ENCODE data around the gene NR1H4. TPM values are rescaled to one million over a fixed set of nuclear protein-coding genes. Genes with fewer than 3 reads are reported as not detected.

NR1H4 gene
- total and polyA plus RNA-seq, 2 of the 8 experiments (the other 6 are each of a cell fraction or from before 2014, with no cell fraction given) = not detected

DNA sequence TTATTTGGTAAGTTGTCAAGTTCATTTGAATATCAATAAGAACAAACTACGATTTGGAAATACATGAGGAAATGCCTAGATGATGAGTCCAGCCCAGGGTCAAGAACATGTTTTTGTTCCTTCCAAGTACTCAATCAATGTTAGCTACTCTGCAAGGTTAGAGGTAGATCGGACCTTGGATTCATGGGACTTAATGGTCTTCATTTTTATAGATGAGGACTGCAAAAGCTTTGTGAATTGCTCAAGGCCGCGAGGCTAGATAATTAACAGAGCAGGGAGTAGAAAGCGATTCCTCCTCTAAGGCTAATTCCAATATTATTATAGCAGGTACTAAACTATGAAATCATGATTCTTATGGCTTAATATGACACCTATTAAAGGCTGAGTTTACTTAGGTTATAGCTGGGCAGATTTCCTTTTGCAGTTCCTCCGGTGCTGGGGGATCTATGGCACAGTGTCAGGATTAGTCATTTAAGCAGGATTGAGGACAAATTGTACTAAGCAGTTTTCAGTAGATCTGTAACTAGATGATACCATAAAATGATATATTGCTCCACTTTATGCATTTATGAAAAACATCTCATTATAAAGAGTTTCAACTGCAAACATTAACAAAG lies 19.8 kb downstream of the NR1H4 start (continued):
- no peak for TF ChIP-seq TEAD4 (IDR thresholded peaks at IDR 0.05; ENCODE audit: low read depth, low read length)
- TF ChIP-seq EP300 (IDR thresholded peaks at IDR 0.05; ENCODE audit: borderline replicate concordance in 1 of 2, low read depth in 2 of 2, low read length in 2 of 2) = no peak
- no peak for TF ChIP-seq SIRT6 (IDR thresholded peaks at IDR 0.05; ENCODE audit: low read length)
- TF ChIP-seq RXRA (IDR thresholded peaks at IDR 0.05; ENCODE audit: insufficient read depth, low read depth, low read length) = no peak
- TF ChIP-seq HDAC2 (IDR thresholded peaks at IDR 0.05; ENCODE audit: borderline replicate concordance in 1 of 2, low read depth in 2 of 2, low read length in 2 of 2) = no peak
- TF ChIP-seq, protein P1, sequence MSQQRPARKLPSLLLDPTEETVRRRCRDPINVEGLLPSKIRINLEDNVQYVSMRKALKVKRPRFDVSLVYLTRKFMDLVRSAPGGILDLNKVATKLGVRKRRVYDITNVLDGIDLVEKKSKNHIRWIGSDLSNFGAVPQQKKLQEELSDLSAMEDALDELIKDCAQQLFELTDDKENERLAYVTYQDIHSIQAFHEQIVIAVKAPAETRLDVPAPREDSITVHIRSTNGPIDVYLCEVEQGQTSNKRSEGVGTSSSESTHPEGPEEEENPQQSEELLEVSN (IDR thresholded peaks at IDR 0.05) = no peak
- no peak for TF ChIP-seq SP4 (IDR thresholded peaks at IDR 0.05; ENCODE audit: low read length)
- TF ChIP-seq POU5F1 (IDR thresholded peaks at IDR 0.05; ENCODE audit: low read depth, low read length) = no peak
- no peak for TF ChIP-seq SP1 (IDR thresholded peaks at IDR 0.05; ENCODE audit: low read depth, low read length)
- no peak for TF ChIP-seq CREB1 (IDR thresholded peaks at IDR 0.05)

Measured in H1 (cell line).